IPS-15b (cell line): ENCODE measurements around the gene SIRT3.
"Not testable (repeated sequence)": the region's sequence is repeated elsewhere in the genome, so short reads cannot be mapped to it uniquely, and the experiment has no call there.

Source experiments
- H3K27me3 ChIP-seq: one replicate; pipeline ENCODE4 v1.6.1; 2013; ENCODE audit warnings: low read length; ENCODE audit not compliant: control insufficient read depth, insufficient read depth
- H3K36me3 ChIP-seq: one replicate; pipeline ENCODE4 v1.6.1; 2013; ENCODE audit warnings: low read length; ENCODE audit not compliant: control insufficient read depth, insufficient read depth
- H3K4me1 ChIP-seq: one replicate; pipeline ENCODE4 v1.6.1; 2013; ENCODE audit warnings: mild to moderate bottlenecking, low read length; ENCODE audit not compliant: control insufficient read depth, insufficient read depth
- H3K4me3 ChIP-seq: one replicate; pipeline ENCODE4 v1.5.1; 2013; ENCODE audit warnings: low read depth, low read length
- H3K9ac ChIP-seq: one replicate; pipeline ENCODE4 v1.6.1; 2013; ENCODE audit warnings: low read depth, mild to moderate bottlenecking, low read length
- H3K9me3 ChIP-seq: one replicate; pipeline ENCODE4 v1.6.1; 2013; ENCODE audit warnings: mild to moderate bottlenecking, low read length; ENCODE audit not compliant: control insufficient read depth, insufficient read depth

The SIRT3 gene

DNA sequence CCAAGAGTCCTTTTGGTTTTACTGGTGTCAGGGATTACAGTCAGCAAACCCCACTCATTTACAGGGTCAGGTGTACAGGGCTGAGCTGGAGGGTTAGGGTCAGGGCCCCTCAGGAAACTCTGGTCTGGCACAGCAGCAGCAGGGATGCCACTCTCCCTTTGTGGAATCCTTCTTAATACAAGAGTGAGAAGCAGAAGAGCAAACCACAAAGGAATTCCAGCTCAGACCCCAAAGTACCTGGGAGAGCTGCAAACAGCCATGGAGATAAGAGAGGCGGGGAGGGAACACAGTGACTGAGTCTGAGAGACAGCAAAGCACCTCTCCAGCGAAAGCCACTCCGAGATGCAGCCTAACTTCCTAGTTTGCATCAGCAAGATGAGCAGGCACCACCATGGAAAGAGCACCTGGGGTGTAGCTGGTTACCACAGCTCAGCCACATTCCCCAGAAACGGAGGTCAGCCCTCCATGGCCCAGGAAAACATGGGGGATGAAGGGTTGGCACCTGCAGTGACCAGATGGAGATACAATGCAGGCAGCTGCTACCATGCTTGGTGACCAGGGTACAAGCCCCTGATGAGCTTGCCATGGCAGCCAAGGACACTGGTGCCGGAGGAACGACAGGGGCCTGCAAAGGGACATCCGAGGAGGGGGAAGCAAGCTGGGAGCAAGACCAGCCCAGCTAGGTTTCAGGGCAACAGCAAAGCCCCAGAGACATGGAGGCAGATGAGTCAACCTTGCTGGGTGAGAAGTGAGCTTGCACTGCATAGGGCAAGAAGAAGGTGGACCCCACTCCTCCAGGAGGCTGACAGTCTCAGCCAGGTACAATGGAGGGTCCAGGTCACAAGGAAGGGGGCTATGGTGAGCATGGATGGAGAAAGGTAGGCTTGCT lies 32.8 kb downstream of the SIRT3 start:
- Histone ChIP-seq H3K36me3 (peaks cover 15% of the 10 kb centered on the region), H3K4me1 (no peaks in the 10 kb centered on the region), H3K9ac (no peak overlapping the region)

DNA sequence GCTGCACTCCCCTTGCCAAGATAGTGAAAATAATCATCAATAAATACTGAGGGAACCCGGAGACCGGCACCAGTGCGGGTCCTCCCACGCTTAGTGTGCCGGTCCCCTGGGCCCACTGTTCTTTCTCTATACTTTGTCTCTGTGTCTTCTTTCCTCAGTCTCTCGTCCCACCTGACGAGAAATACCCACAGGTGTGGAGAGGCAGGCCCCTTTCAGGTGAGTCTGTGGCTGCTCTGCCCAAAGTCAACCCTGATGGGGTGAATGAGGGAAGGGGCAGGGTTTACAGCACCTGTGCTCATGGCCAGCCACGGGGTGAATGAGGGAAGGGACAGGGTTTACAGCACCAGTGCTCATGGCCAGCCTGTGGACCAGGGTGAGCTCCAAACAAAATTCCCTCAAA lies 33.7 kb downstream of the SIRT3 start:
- peaks cover 15% of the 10 kb centered on the region for H3K36me3 ChIP-seq
- H3K9me3 ChIP-seq: no peaks in the 10 kb centered on the region
- no peaks in the 10 kb centered on the region for H3K4me1 ChIP-seq
- no peak overlapping the region for H3K9ac ChIP-seq
- no peaks in the 10 kb centered on the region for H3K27me3 ChIP-seq
- no peak overlapping the region for H3K4me3 ChIP-seq

More for the DNA sequence above, 32.8 kb downstream of the SIRT3 start:
- Histone ChIP-seq H3K4me3 (no peak overlapping the region), H3K27me3 (no peaks in the 10 kb centered on the region), H3K9me3 (no peaks in the 10 kb centered on the region)

DNA sequence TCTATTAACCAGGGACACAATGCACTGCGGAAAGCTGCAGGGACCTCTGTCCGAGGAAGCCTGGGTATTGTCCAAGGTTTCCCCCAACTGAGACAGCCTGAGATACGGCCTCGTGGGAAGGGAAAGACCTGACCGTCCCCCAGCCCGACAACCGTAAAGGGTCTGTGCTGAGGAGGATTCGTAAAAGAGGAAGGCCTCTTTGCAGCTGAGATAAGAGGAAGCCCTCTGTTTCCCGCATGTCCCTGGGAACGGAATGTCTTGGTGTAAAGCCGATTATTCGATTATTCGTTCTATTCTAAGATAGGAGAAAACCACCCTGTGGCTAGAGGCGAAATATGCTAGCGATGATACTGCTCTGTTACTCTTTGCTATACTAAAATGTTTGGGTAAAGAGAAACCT lies 34.2 kb downstream of the SIRT3 start:
- H3K9ac ChIP-seq: no peak overlapping the region
- H3K4me3 ChIP-seq: no peak overlapping the region
- peaks cover 13% of the 10 kb centered on the region for H3K36me3 ChIP-seq
- no peaks in the 10 kb centered on the region for H3K4me1 ChIP-seq
- no peaks in the 10 kb centered on the region for H3K27me3 ChIP-seq
- H3K9me3 ChIP-seq: no peaks in the 10 kb centered on the region

DNA sequence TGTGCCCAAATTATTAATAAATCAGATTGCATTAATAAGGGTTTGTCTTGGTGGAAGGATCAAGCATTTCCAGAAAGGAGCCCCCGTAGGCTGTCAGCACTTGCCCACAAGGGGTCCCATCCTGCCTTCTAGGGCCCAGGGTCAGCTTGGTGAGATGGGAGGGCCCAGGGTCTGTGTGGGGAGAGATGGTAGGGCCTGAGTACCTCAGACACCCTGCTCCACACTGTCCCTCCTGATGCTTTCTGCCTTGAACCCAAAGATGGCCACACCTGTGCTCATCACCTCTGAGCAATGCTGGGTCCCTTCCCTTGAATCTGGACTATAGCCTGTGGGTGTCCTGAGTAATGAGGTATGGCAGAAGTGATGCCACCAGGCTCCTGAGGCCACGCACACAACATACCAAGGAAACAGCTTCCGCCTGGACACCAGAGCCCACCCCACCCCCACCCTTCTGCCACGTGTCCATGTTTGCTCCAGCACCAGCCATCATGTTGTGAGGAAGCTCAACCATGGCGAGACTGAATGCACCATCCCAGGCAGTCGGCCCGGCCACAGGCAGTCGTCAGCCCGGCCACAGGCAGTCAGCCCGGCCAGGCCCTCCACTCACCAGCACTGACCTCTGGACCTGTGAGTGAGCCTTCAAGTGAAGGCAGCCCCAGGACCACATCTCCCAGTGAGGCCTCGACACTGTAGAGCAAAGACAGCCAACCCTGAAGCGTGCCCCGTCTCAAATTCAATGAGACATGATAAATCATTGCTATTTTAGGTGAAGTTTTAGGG lies 35.7 kb downstream of the SIRT3 start:
- H3K27me3 ChIP-seq: no peaks in the 10 kb centered on the region
- no peak overlapping the region for H3K9ac ChIP-seq
- H3K36me3 ChIP-seq: peaks cover 7% of the 10 kb centered on the region
- H3K4me1 ChIP-seq: no peaks in the 10 kb centered on the region
- H3K9me3 ChIP-seq: no peaks in the 10 kb centered on the region
- H3K4me3 ChIP-seq: no peak overlapping the region

DNA sequence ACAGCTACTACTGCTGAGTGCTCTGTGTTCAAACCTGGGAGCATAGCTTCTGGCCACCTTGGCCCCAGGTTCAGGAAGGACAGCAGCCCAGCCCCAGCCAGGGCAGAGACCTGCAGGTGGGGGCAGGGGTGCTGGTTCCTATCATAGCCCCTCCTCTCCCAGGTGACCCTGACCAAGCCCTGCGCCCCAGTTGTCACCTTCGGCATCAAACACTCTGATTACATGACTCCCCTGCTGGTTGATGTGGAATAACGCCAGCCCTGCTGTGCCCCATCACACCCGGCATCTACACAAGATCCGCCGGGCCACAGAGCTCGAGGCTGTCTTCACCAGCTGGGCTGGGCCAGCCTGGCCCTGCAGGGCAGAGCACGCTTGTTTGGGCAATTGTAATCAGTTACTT lies 36.4 kb downstream of the SIRT3 start:
- no peaks in the 10 kb centered on the region for H3K4me1 ChIP-seq
- H3K36me3 ChIP-seq: peaks cover 2% of the 10 kb centered on the region
- H3K9me3 ChIP-seq: no peaks in the 10 kb centered on the region
- no peak overlapping the region for H3K9ac ChIP-seq
- H3K27me3 ChIP-seq: no peaks in the 10 kb centered on the region
- H3K4me3 ChIP-seq: no peak overlapping the region

DNA sequence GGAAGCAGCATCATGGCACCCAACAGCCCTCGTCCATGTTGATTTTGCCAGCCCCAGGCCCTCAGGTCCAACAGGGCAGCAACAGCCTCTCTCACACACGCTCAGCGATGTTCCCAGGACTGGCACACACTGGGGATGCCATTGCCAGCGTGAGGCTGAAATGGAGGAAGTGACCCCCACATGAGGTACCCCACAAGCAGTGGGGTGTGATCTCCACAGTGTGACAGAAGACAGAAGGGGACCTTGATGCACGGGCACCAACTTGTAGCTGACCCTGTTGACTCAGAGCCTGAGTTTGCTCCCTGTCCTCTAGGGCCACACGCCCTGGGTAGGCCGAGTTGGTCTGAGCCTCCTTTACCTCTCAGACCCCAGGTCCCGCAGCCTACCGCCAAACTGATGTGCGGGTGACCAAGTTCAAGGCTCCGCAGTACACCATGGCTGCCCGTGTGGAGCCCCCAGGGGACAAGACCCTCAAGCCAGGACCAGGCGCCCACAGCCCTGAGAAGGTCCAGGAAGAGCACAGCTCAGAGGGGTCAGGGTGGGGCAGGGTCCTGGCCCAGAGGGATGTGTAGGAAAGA lies 37.0 kb downstream of the SIRT3 start:
- H3K9ac ChIP-seq: no peak overlapping the region
- no peaks in the 10 kb centered on the region for H3K27me3 ChIP-seq
- H3K9me3 ChIP-seq: no peaks in the 10 kb centered on the region
- peaks cover 2% of the 10 kb centered on the region for H3K36me3 ChIP-seq
- H3K4me1 ChIP-seq: no peaks in the 10 kb centered on the region
- H3K4me3 ChIP-seq: no peak overlapping the region

DNA sequence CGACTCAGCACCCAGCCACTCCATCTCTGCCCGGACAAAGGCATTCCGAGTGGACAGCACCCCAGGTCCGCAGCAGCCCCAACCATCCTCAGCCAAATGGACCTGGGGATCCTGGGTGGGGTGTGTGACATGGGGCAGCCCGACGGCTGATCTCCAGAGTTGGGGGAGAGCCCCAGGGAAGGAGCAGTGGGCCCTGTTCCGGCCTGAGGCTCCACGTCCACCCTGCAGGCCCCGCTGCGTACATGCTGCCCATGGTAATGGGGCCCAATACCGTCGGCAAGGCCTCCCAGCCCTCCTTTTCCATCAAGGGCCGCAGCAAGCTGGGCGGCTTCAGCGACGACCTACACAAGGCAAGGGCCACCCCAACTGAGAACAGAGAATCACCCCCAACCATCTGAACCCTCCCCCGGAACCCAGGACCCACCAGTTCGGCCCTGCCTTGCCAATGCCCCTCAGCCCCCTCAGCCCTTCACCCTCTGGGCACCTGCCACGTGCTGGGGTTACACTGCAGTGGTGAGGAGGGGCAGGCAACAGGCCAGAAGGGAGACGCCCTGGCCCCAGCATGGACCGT lies 37.8 kb downstream of the SIRT3 start:
- H3K4me3 ChIP-seq: no peak overlapping the region
- no peaks in the 10 kb centered on the region for H3K4me1 ChIP-seq
- H3K27me3 ChIP-seq: no peaks in the 10 kb centered on the region
- H3K9ac ChIP-seq: no peak overlapping the region
- H3K36me3 ChIP-seq: peaks cover 2% of the 10 kb centered on the region
- no peaks in the 10 kb centered on the region for H3K9me3 ChIP-seq

DNA sequence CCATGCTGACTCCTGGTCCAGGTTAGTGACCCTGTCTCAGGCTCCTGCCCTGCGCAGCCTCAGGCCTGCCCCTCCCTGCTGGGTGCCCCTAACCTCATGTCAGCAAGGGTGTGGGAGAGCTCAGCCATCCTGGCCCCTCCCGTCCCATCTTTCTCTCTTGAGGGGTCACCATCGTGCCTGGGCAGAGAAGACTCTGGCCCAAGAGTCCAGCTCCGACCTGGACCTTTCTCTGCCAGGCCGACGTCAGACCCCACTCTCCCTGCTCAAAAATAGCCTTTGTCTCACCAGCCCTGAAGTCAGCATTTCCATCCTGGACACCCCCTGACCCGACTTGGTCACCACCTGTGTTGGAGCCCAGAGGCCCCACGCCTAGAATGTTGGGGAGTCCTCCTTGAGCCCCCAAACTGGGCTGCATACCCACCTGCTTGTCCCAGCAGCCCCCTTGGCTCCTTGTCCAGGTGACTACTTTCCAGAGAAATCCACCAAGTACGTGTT lies 38.4 kb downstream of the SIRT3 start:
- no peak overlapping the region for H3K4me3 ChIP-seq
- no peaks in the 10 kb centered on the region for H3K4me1 ChIP-seq
- H3K36me3 ChIP-seq: peaks cover 2% of the 10 kb centered on the region
- H3K9me3 ChIP-seq: no peaks in the 10 kb centered on the region
- H3K9ac ChIP-seq: no peak overlapping the region
- H3K27me3 ChIP-seq: no peaks in the 10 kb centered on the region

DNA sequence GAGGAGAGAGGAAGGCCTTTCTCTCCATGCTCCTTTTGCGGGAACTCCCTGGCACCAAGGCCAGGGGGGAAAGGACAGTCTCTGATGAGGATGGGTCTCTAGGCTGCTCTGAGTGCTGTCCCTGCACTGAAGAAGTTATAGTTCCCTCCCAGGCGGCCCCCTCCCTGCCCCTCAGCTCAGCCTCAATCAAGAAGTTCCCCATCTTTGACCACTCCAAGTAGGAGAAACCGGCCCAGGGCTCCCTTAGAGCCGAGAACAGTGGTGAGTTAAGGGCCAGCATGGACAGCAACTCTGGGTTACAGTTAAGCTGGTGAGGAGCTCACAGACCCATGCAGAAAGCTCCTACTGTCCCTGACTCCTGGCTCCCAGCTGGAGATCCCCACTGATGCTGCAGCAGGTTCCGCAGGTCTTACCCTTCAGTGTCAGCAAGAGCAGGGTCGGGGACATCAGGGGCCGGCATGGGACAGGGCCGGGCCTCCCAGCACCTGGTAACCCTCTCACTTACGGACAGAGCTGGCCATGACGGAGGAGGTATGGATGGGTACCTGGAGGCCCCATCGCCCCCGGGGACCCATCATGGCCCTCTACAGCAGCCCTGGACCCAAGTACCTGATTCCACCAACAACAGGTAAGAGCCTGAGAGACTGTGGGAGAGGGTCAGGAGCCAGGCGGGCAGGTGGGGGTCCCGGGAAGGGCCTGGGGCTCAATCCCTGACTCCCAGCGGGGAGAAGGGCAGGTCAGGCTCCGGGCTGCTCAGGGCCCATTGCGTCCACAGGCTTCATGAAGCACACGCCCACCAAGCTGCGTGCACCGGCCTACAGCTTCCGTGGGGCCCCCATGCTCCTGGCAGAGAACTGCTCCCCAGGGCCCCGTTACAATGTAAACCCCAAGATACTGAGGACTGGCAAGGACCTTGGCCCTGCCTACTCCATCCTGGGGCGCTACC lies 39.1 kb downstream of the SIRT3 start:
- no peak overlapping the region for H3K9ac ChIP-seq
- H3K4me1 ChIP-seq: no peaks in the 10 kb centered on the region
- H3K4me3 ChIP-seq: no peak overlapping the region
- no peaks in the 10 kb centered on the region for H3K27me3 ChIP-seq
- no peaks in the 10 kb centered on the region for H3K9me3 ChIP-seq
- H3K36me3 ChIP-seq: peaks cover 2% of the 10 kb centered on the region

DNA sequence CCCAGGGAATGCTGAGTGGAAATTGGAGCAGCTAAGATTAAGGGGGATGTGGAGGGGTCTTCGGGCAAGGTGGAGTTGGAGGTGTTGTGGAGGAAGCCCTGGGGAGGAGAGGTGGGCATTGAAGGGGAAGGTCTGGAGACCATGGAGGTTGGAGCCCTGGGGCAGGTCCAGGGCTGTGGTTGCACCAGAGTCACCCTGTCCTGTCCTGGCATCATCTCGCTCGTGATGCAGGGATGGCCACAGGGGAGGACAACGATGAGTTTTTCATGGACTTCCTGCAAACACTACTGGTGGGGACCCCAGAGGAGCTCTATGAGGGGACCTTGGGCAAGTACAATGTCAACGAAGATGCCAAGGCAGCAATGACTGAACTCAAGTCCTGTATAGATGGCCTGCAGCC lies 42.7 kb downstream of the SIRT3 start:
- H3K27me3 ChIP-seq, H3K9me3 ChIP-seq, H3K4me3 ChIP-seq, H3K36me3 ChIP-seq, H3K9ac ChIP-seq, H3K4me1 ChIP-seq: not testable (repeated sequence)

DNA sequence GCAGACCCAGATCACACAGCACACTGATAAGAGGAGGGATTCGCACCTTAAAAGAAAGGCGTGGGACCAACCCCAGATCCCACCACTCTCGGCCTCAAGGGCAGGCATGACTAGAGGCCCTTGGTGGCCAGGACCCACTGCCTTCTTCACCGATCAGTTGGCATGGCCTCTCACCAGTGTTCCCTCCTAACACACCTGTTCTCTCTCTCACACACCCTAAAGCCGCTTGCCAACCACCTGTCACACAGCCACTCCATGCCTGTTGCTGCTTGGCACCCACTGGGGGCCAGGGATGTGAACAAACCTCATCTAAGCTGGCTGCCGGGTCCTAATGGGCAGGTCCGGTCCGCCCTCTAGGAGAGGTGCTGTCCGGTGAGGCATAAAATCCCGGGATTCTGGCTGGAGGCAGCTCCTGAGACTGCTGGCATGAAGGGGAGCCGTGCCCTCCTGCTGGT lies 43.4 kb downstream of the SIRT3 start, which contains the start of gene SCGB1C1:
Gene SCGB1C1 (plus strand): TSS at position 405 of the 455 bp plus-strand sequence. CDS start 22 bp downstream, at position 427.
- not testable (repeated sequence) for H3K36me3 ChIP-seq, H3K9me3 ChIP-seq, H3K4me3 ChIP-seq, H3K27me3 ChIP-seq, H3K9ac ChIP-seq, H3K4me1 ChIP-seq
